IMR-90 (cell line): Measurements from ENCODE around the gene RAB4B. TPM values are rescaled to one million over a fixed set of nuclear protein-coding genes. Genes with fewer than 3 reads are reported as not detected.
"Not testable (repeated sequence)": the region's sequence is repeated elsewhere in the genome, so short reads cannot be mapped to it uniquely, and the experiment has no call there.

Experiments used
- ATAC-seq: fragments of 200-7000 bp; cut with Tn5 transposase; 2 replicates; pipeline ENCODE4 v1.9.1; 2020; ENCODE audit warnings: low read depth, mild to moderate bottlenecking, moderate library complexity
- BruUV-seq: library from RNA; stranded (reverse); fragments of 400-500 nt; replicated peaks from 2 replicates; lab custom pipeline; 2021; lab: Mats Ljungman, UMichigan
- CTCF ChIA-PET: fragments of 300-600 bp; formaldehyde crosslinking; extraction: SDS; loops from one replicate; lab custom pipeline; 2021; ENCODE audit warnings: antibody characterized with exemption; lab: Yijun Ruan, JAX
- POLR2A ChIA-PET: fragments of 300-600 bp; sonication (Branson Sonifier 250); formaldehyde crosslinking; loops from one replicate; lab custom pipeline; 2022; ENCODE audit warnings: antibody characterized with exemption; ENCODE audit not compliant: unreplicated experiment; lab: Charles Lee
- DNase-seq: peaks from one replicate; pipeline ENCODE4 v3.0.0; 2013
- H2AFZ ChIP-seq: replicated peaks from 2 replicates; pipeline ENCODE3; 2013; ENCODE audit warnings: low read length, mild to moderate bottlenecking; ENCODE audit not compliant: poor library complexity
- H2AK5ac ChIP-seq: 2 replicates; pipeline ENCODE4 v1.6.1; 2013; ENCODE audit warnings: low read depth, low read length, inconsistent platforms
- H2AK9ac ChIP-seq: replicated peaks from 2 replicates; pipeline ENCODE3; 2013; ENCODE audit warnings: mild to moderate bottlenecking, low read depth, low read length, moderate library complexity; ENCODE audit not compliant: poor library complexity
- H2BK120ac ChIP-seq: 2 replicates; pipeline ENCODE4 v1.6.1; 2013; ENCODE audit warnings: low read depth, low read length, inconsistent platforms
- H2BK15ac ChIP-seq: 3 replicates; pipeline ENCODE4 v1.6.1; 2013; ENCODE audit warnings: low read depth, low read length, inconsistent platforms
- H2BK20ac ChIP-seq: 2 replicates; pipeline ENCODE4 v1.6.1; 2013; ENCODE audit warnings: low read depth, mild to moderate bottlenecking, inconsistent platforms, low read length, moderate library complexity
- H2BK5ac ChIP-seq: 2 replicates; pipeline ENCODE4 v1.6.1; 2013; ENCODE audit warnings: mild to moderate bottlenecking, low read depth, low read length, inconsistent platforms; ENCODE audit not compliant: poor library complexity, severe bottlenecking
- H3K14ac ChIP-seq: replicated peaks from 2 replicates; pipeline ENCODE4 v1.6.1; 2013; ENCODE audit warnings: low read depth, low read length, inconsistent platforms
- H3K18ac ChIP-seq: 2 replicates; pipeline ENCODE4 v1.6.1; 2013; ENCODE audit warnings: low read depth, low read length, control low read depth
- H3K23ac ChIP-seq: 2 replicates; pipeline ENCODE4 v1.6.1; 2013; ENCODE audit warnings: low read depth, low read length, inconsistent platforms
- H3K27ac ChIP-seq: 2 replicates; pipeline ENCODE4 v1.5.1; 2013; ENCODE audit warnings: mild to moderate bottlenecking, control low read depth, low read length; ENCODE audit not compliant: insufficient read depth
- H3K27me3 ChIP-seq: 2 replicates; pipeline ENCODE4 v1.6.1; 2013; ENCODE audit warnings: low read length; ENCODE audit not compliant: control insufficient read depth, insufficient read depth
- H3K36me3 ChIP-seq: 2 replicates; pipeline ENCODE4 v1.6.1; 2013; ENCODE audit warnings: low read length, mixed read lengths; ENCODE audit not compliant: control insufficient read depth, insufficient read depth
- H3K4ac ChIP-seq: 2 replicates; pipeline ENCODE4 v1.6.1; 2013; ENCODE audit warnings: low read depth, low read length, inconsistent platforms
- H3K4me1 ChIP-seq: 2 replicates; pipeline ENCODE4 v1.6.1; 2013; ENCODE audit warnings: low read length, mixed read lengths; ENCODE audit not compliant: control insufficient read depth, insufficient read depth
- H3K4me2 ChIP-seq: 2 replicates; pipeline ENCODE4 v1.6.1; 2013; ENCODE audit warnings: low read depth, mild to moderate bottlenecking, control low read depth, low read length, moderate library complexity
- H3K4me3 ChIP-seq: 2 replicates; pipeline ENCODE4 v1.5.1; 2013; ENCODE audit warnings: low read depth, mild to moderate bottlenecking, control low read depth, low read length, moderate library complexity; ENCODE audit not compliant: insufficient read depth
- H3K56ac ChIP-seq: 2 replicates; pipeline ENCODE4 v1.6.1; 2013; ENCODE audit warnings: low read length, inconsistent platforms; ENCODE audit not compliant: insufficient read depth; ENCODE audit errors: extremely low read depth
- H3K79me1 ChIP-seq, 2 experiments: 2 replicates each; pipeline ENCODE4 v1.6.1; 2013; ENCODE audit warnings: low read length in 2 of 2, inconsistent platforms in 1 of 2, low read depth in 1 of 2
- H3K9ac ChIP-seq: 2 replicates; pipeline ENCODE4 v1.6.1; 2013; ENCODE audit warnings: low read depth, low read length, control low read depth
- H3K9me1 ChIP-seq: 2 replicates; pipeline ENCODE4 v1.6.1; 2013; ENCODE audit warnings: low read length, inconsistent platforms; ENCODE audit not compliant: insufficient read depth
- H3K9me3 ChIP-seq: 2 replicates; pipeline ENCODE4 v1.6.1; 2013; ENCODE audit warnings: low read length; ENCODE audit not compliant: control insufficient read depth, insufficient read depth
- H4K20me1 ChIP-seq: 2 replicates; pipeline ENCODE4 v1.6.1; 2013; ENCODE audit warnings: low read length, inconsistent platforms; ENCODE audit not compliant: insufficient read depth
- H4K5ac ChIP-seq: 2 replicates; pipeline ENCODE4 v1.6.1; 2013; ENCODE audit warnings: mild to moderate bottlenecking, low read depth, low read length, control low read depth
- H4K8ac ChIP-seq, 2 experiments: 2 replicates each; pipeline ENCODE4 v1.6.1; 2013; ENCODE audit warnings: low read depth in 2 of 2, low read length in 2 of 2, control low read depth in 1 of 2, inconsistent platforms in 1 of 2
- H4K91ac ChIP-seq: 2 replicates; pipeline ENCODE4 v1.6.1; 2013; ENCODE audit warnings: low read depth, low read length, inconsistent platforms; ENCODE audit not compliant: insufficient read depth
- WGBS, 2 experiments: methylation state at CpG; one replicate each; pipeline versions ENCODE4 v1.1.5 to v1.1.7; 2013; ENCODE audit warnings: missing lambda C conversion rate in 2 of 2; ENCODE audit not compliant: insufficient read length in 1 of 2; ENCODE audit errors: extremely low coverage in 2 of 2; 5-methylcytosine and 5-hydroxymethylcytosine counted together
- dilution Hi-C: fragments of 300-500 bp; cut with HindIII; formaldehyde crosslinking; loops from one replicate; pipeline ENCODE4 v1.14.3; 2018; ENCODE audit warnings: low sequenced_read_pairs; ENCODE audit not compliant: unreplicated experiment
- in situ Hi-C: fragments of 300-500 bp; cut with MboI; formaldehyde crosslinking; loops from 3 replicates; pipeline ENCODE4 v1.14.3; 2019; ENCODE audit warnings: low sequenced_read_pairs, inconsistent platforms, mixed read lengths
- intact Hi-C: fragments of 100-400 bp; cut with micrococcal nuclease; formaldehyde crosslinking; loops from 2 replicates; pipeline ENCODE4 v1.10.0; 2022
- polyA plus RNA-seq, 3 experiments: library from polyadenylated mRNA; depleted of rRNA; stranded (reverse); fragments of >200 nt; gene quantifications; 2 replicates each; pipeline ENCODE4 v1.2.3, GENCODE V29; 2012; ENCODE audit warnings: low replicate concordance in 1 of 3
- total RNA-seq: library from RNA; depleted of rRNA; stranded (reverse); fragments of >200 nt; gene quantifications from 2 replicates; pipeline ENCODE4 v1.2.3, GENCODE V29; 2012

The RAB4B gene
- total and polyA plus RNA-seq, 2 of the 4 experiments (the other 2 are of a cell fraction), result 7.9 to 21.4 TPM

GRCh38 chr19:40730065-40730464, 48.0 kb upstream of the RAB4B start:
- H3K9ac ChIP-seq, H3K27ac ChIP-seq, H3K18ac ChIP-seq, POLR2A ChIA-PET, H2BK120ac ChIP-seq, BruUV-seq, H2AK5ac ChIP-seq, H2BK20ac ChIP-seq, H3K4ac ChIP-seq, H3K56ac ChIP-seq, H3K9me1 ChIP-seq, H3K4me3 ChIP-seq, H3K4me2 ChIP-seq, H4K8ac ChIP-seq, H2BK5ac ChIP-seq, H2AFZ ChIP-seq, ATAC-seq, in situ Hi-C loops, dilution Hi-C loops, H3K9me3 ChIP-seq, H3K14ac ChIP-seq, H4K5ac ChIP-seq, H3K23ac ChIP-seq, H3K27me3 ChIP-seq, H2AK9ac ChIP-seq, H3K4me1 ChIP-seq, intact Hi-C loops, DNase-seq, H4K20me1 ChIP-seq, H2BK15ac ChIP-seq, H4K91ac ChIP-seq: not testable (repeated sequence)
- WGBS, 2 experiments, result no CpG with 5 or more reads among the region's 5 CpGs
- peaks cover 69% of the 10 kb centered on the region for H3K36me3 ChIP-seq
- peaks cover 20 to 24% of the 10 kb centered on the region in 2 experiments for H3K79me1 ChIP-seq
- CTCF ChIA-PET, result interaction anchor here (0.8 kb wide), 1 partner anchor 14 kb away, joined by 3 read pairs; no protein-coding TSS in a partner anchor

GRCh38 chr19:40732304-40732703, 45.7 kb upstream of the RAB4B start:
- H2BK5ac ChIP-seq, H3K4me2 ChIP-seq, H3K14ac ChIP-seq, H3K9ac ChIP-seq, H3K27me3 ChIP-seq, POLR2A ChIA-PET, H3K9me3 ChIP-seq, H3K18ac ChIP-seq, H4K20me1 ChIP-seq, H2AK9ac ChIP-seq, H4K5ac ChIP-seq, H3K4ac ChIP-seq, dilution Hi-C loops, H2AK5ac ChIP-seq, H3K56ac ChIP-seq, H3K23ac ChIP-seq, H3K4me1 ChIP-seq, H3K79me1 ChIP-seq, intact Hi-C loops, ATAC-seq, H4K91ac ChIP-seq, H2BK20ac ChIP-seq, H2BK120ac ChIP-seq, H3K27ac ChIP-seq, BruUV-seq, H3K9me1 ChIP-seq, DNase-seq, H2BK15ac ChIP-seq, H3K4me3 ChIP-seq, H4K8ac ChIP-seq, in situ Hi-C loops, H2AFZ ChIP-seq: not testable (repeated sequence)
- CTCF ChIA-PET, result interaction anchor here (1.0 kb wide), 1 partner anchor 13 kb away, joined by 4 read pairs; no protein-coding TSS in a partner anchor
- WGBS, 2 experiments, result 100% methylated on average over 3 of the region's 16 CpGs; no CpG with 5 or more reads in 1 of the 2 experiments
- H3K36me3 ChIP-seq, result peaks cover 72% of the 10 kb centered on the region
